Measurements from ENCODE around the gene DNAAF9.

GRCh38 chr20:3382836-3383235, 24.6 kb downstream of the DNAAF9 start:
- TF ChIP-seq CTCF (IDR thresholded peaks at IDR 0.05; ENCODE audit: insufficient read depth, low read length, poor library complexity, severe bottlenecking) = no peak
- TF ChIP-seq EZH2phosphoT487 (conservative IDR thresholded peaks at IDR 0.05; ENCODE audit: low read length) = no peak
